ENCODE results near the gene JUN.

JUN gene

DNA sequence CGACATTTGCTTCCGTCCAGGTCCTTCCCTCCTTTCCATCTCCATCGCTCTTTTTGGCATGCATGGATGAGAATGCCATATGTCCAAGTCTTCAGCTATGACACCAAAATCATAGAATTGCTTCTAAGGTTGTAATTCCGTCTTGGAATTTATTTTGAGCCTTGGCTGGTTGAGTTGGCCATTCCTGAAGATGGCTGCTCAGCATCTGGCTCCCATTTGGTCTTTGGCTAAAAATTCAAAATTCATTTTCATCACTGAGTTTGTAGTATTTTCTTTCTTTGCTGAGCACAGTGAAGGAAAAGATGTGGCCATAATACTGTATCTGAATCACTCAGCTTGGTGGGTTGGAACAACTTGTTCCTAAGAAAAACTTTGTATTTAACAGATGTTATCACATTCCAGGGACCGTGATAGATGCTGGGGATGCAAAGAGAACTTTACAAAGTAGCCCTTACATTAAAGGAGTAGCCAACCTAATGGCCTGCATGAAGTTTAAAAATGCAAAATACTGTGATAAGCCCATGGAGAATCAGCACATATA lies 15.6 kb downstream of the JUN start:
- H3K9me3 ChIP-seq (replicated peaks; ENCODE audit: low read length): no peaks in the 10 kb centered on the region
- no peak overlapping the region for H3K4me3 ChIP-seq (ENCODE audit: low read length)
- H3K27me3 ChIP-seq (ENCODE audit: control insufficient read depth, insufficient read depth, low read length): no peaks in the 10 kb centered on the region
- peaks cover 53% of the 10 kb centered on the region for H3K4me1 ChIP-seq (ENCODE audit: control insufficient read depth, insufficient read depth, low read length)
- H3K36me3 ChIP-seq (ENCODE audit: insufficient read depth, low read length): no peaks in the 10 kb centered on the region
- H3K9ac ChIP-seq (ENCODE audit: low read depth, low read length): no peak overlapping the region
- peak overlapping the region; percentile 3 for H3K4me2 ChIP-seq (ENCODE audit: low read length)

- no peaks in the 10 kb centered on the region for H3K9me3 ChIP-seq (replicated peaks; ENCODE audit: low read length)
- peaks cover 59% of the 10 kb centered on the region for H3K4me1 ChIP-seq (ENCODE audit: control insufficient read depth, insufficient read depth, low read length)
- no peak overlapping the region for H3K4me3 ChIP-seq (ENCODE audit: low read length)
- H3K9ac ChIP-seq (ENCODE audit: low read depth, low read length): no peak overlapping the region
- H3K4me2 ChIP-seq (ENCODE audit: low read length): no peak overlapping the region
- no peaks in the 10 kb centered on the region for H3K27me3 ChIP-seq (ENCODE audit: control insufficient read depth, insufficient read depth, low read length)
- H3K36me3 ChIP-seq (ENCODE audit: insufficient read depth, low read length): no peaks in the 10 kb centered on the region
Observed at GRCh38 chr1:58767143-58767542, 16.7 kb downstream of the JUN start.

GRCh38 chr1:58765441-58765840 lies 18.4 kb downstream of the JUN start:
- Histone ChIP-seq H3K4me2 (ENCODE audit: low read length) (no peak overlapping the region), H3K36me3 (ENCODE audit: insufficient read depth, low read length) (no peaks in the 10 kb centered on the region), H3K9me3 (replicated peaks; ENCODE audit: low read length) (no peaks in the 10 kb centered on the region), H3K4me1 (ENCODE audit: control insufficient read depth, insufficient read depth, low read length) (peaks cover 67% of the 10 kb centered on the region), H3K27me3 (ENCODE audit: control insufficient read depth, insufficient read depth, low read length) (no peaks in the 10 kb centered on the region), H3K4me3 (ENCODE audit: low read length) (no peak overlapping the region), H3K9ac (ENCODE audit: low read depth, low read length) (peak overlapping the region; percentile 72)

GRCh38 chr1:58765006-58765405 lies 18.8 kb downstream of the JUN start:
- peaks cover 67% of the 10 kb centered on the region for H3K4me1 ChIP-seq (ENCODE audit: control insufficient read depth, insufficient read depth, low read length)
- H3K4me2 ChIP-seq (ENCODE audit: low read length): peak overlapping the region; percentile 32
- H3K9me3 ChIP-seq (replicated peaks; ENCODE audit: low read length): no peaks in the 10 kb centered on the region
- peak overlapping the region; percentile 72 for H3K9ac ChIP-seq (ENCODE audit: low read depth, low read length)
- H3K4me3 ChIP-seq (ENCODE audit: low read length): peak overlapping the region; percentile 33
- H3K36me3 ChIP-seq (ENCODE audit: insufficient read depth, low read length): no peaks in the 10 kb centered on the region
- H3K27me3 ChIP-seq (ENCODE audit: control insufficient read depth, insufficient read depth, low read length): no peaks in the 10 kb centered on the region

- H3K27me3 ChIP-seq (ENCODE audit: control insufficient read depth, insufficient read depth, low read length): no peaks in the 10 kb centered on the region
- no peaks in the 10 kb centered on the region for H3K36me3 ChIP-seq (ENCODE audit: insufficient read depth, low read length)
- H3K4me3 ChIP-seq (ENCODE audit: low read length): peak overlapping the region; percentile 33
- H3K9me3 ChIP-seq (replicated peaks; ENCODE audit: low read length): no peaks in the 10 kb centered on the region
- peaks cover 62% of the 10 kb centered on the region for H3K4me1 ChIP-seq (ENCODE audit: control insufficient read depth, insufficient read depth, low read length)
- H3K9ac ChIP-seq (ENCODE audit: low read depth, low read length): peak overlapping the region; percentile 78
- peak overlapping the region; percentile 72 for H3K4me2 ChIP-seq (ENCODE audit: low read length)
Observed at GRCh38 chr1:58764294-58764978, 19.4 kb downstream of the JUN start.

GRCh38 chr1:58763214-58763613 lies 20.6 kb downstream of the JUN start:
- H3K4me3 ChIP-seq (ENCODE audit: low read length): peak overlapping the region; percentile 52
- no peaks in the 10 kb centered on the region for H3K36me3 ChIP-seq (ENCODE audit: insufficient read depth, low read length)
- H3K9me3 ChIP-seq (replicated peaks; ENCODE audit: low read length): no peaks in the 10 kb centered on the region
- H3K9ac ChIP-seq (ENCODE audit: low read depth, low read length): peak overlapping the region; percentile 78
- peak overlapping the region; percentile 72 for H3K4me2 ChIP-seq (ENCODE audit: low read length)
- H3K27me3 ChIP-seq (ENCODE audit: control insufficient read depth, insufficient read depth, low read length): no peaks in the 10 kb centered on the region
- peaks cover 49% of the 10 kb centered on the region for H3K4me1 ChIP-seq (ENCODE audit: control insufficient read depth, insufficient read depth, low read length)

GRCh38 chr1:58762806-58763205 lies 21.0 kb downstream of the JUN start:
- peaks cover 45% of the 10 kb centered on the region for H3K4me1 ChIP-seq (ENCODE audit: control insufficient read depth, insufficient read depth, low read length)

DNA sequence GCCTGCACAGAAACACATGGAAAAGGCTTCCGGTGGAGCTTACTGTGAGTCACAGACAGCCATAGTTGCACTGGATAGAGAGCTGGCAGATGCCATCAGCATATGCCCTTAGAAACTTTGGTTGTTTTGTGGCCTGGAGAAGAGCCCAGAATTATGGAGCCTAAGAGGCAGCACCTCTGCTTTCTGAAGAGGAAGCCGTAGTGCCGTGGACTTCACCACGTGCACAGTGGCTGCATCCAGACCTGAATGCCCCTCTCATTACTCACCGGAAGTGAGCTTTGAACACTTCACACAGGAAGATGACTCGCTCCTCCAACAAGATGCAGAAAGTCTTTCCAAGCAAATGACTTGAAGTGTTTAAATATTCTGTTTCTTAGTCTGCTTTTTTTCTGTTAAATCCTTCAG lies 28.4 kb downstream of the JUN start:
- Histone ChIP-seq H3K36me3 (ENCODE audit: insufficient read depth, low read length) (no peaks in the 10 kb centered on the region), H3K4me3 (ENCODE audit: low read length) (no peak overlapping the region), H3K9me3 (replicated peaks; ENCODE audit: low read length) (no peaks in the 10 kb centered on the region), H3K4me2 (ENCODE audit: low read length) (peak overlapping the region; percentile 37), H3K9ac (ENCODE audit: low read depth, low read length) (peak overlapping the region; percentile 34), H3K4me1 (ENCODE audit: control insufficient read depth, insufficient read depth, low read length) (peaks cover 45% of the 10 kb centered on the region), H3K27me3 (ENCODE audit: control insufficient read depth, insufficient read depth, low read length) (no peaks in the 10 kb centered on the region)

More at GRCh38 chr1:58762806-58763205, 21.0 kb downstream of the JUN start:
- H3K9ac ChIP-seq (ENCODE audit: low read depth, low read length): peak overlapping the region; percentile 78
- H3K36me3 ChIP-seq (ENCODE audit: insufficient read depth, low read length): no peaks in the 10 kb centered on the region
- no peaks in the 10 kb centered on the region for H3K9me3 ChIP-seq (replicated peaks; ENCODE audit: low read length)
- no peaks in the 10 kb centered on the region for H3K27me3 ChIP-seq (ENCODE audit: control insufficient read depth, insufficient read depth, low read length)
- peak overlapping the region; percentile 52 for H3K4me3 ChIP-seq (ENCODE audit: low read length)
- H3K4me2 ChIP-seq (ENCODE audit: low read length): peak overlapping the region; percentile 72

DNA sequence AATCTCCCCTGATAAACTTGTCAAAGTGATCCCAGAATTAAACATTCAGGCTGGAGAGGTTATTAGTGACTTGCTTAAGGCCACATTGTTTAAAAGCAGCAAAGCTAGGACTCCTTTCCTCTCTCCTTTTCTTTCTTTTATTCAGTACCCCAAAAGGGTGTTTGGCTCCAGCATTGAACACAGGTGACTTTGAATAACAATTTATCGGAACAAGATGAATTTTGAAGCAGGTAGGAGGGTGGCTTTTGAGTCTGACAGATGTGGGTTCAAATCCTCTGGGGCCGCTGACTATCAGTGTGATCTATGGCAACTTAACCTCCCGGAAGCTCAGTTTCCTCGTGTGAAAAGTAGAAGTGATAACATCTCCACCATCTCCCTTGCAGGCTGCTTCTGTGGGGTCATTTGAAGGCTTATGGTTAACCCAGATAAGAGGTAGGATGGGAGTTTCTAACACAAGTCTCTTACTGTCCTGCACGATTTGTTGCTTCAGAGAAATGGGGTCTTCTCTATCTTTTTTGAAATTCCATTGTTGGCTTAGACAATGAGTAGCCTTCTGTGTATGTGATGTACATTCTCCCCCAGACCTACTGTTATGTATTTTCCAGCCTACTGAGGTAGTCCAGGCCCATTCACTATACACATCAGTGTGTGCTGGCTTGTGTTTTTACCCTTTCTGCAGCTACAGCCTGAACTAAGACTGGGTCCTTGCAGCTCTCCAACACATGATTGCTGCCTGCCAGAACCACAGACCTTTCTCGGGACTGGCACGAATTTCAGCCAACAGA lies 29.0 kb downstream of the JUN start:
- peak overlapping the region; percentile 36 for H3K4me2 ChIP-seq (ENCODE audit: low read length)
- H3K4me3 ChIP-seq (ENCODE audit: low read length): no peak overlapping the region
- no peaks in the 10 kb centered on the region for H3K27me3 ChIP-seq (ENCODE audit: control insufficient read depth, insufficient read depth, low read length)
- no peaks in the 10 kb centered on the region for H3K9me3 ChIP-seq (replicated peaks; ENCODE audit: low read length)
- peak overlapping the region; percentile 32 for H3K9ac ChIP-seq (ENCODE audit: low read depth, low read length)
- H3K36me3 ChIP-seq (ENCODE audit: insufficient read depth, low read length): no peaks in the 10 kb centered on the region
- H3K4me1 ChIP-seq (ENCODE audit: control insufficient read depth, insufficient read depth, low read length): peaks cover 45% of the 10 kb centered on the region

GRCh38 chr1:58754073-58754613 lies 29.7 kb downstream of the JUN start:
- no peaks in the 10 kb centered on the region for H3K9me3 ChIP-seq (replicated peaks; ENCODE audit: low read length)
- no peak overlapping the region for H3K4me2 ChIP-seq (ENCODE audit: low read length)
- no peak overlapping the region for H3K9ac ChIP-seq (ENCODE audit: low read depth, low read length)
- H3K27me3 ChIP-seq (ENCODE audit: control insufficient read depth, insufficient read depth, low read length): no peaks in the 10 kb centered on the region
- H3K4me3 ChIP-seq (ENCODE audit: low read length): no peak overlapping the region
- peaks cover 45% of the 10 kb centered on the region for H3K4me1 ChIP-seq (ENCODE audit: control insufficient read depth, insufficient read depth, low read length)
- H3K36me3 ChIP-seq (ENCODE audit: insufficient read depth, low read length): no peaks in the 10 kb centered on the region

- Histone ChIP-seq H3K4me1 (ENCODE audit: control insufficient read depth, insufficient read depth, low read length) (peaks cover 45% of the 10 kb centered on the region), H3K36me3 (ENCODE audit: insufficient read depth, low read length) (no peaks in the 10 kb centered on the region), H3K4me2 (ENCODE audit: low read length) (no peak overlapping the region), H3K4me3 (ENCODE audit: low read length) (no peak overlapping the region), H3K9me3 (replicated peaks; ENCODE audit: low read length) (no peaks in the 10 kb centered on the region), H3K9ac (ENCODE audit: low read depth, low read length) (no peak overlapping the region), H3K27me3 (ENCODE audit: control insufficient read depth, insufficient read depth, low read length) (no peaks in the 10 kb centered on the region)
Observed at GRCh38 chr1:58753431-58753866, 30.4 kb downstream of the JUN start.

Measured in skeletal muscle satellite cell (primary cell).